Panc1 (cell line): ENCODE measurements around the gene BPIFA3.

Experiments used
- POLR2AphosphoS5 ChIP-seq: IDR thresholded peaks from 2 replicates; pipeline ENCODE4 v1.6.1; 2012; ENCODE audit warnings: mild to moderate bottlenecking, low read depth, low read length, moderate library complexity
- TCF7L2 ChIP-seq: IDR thresholded peaks from 2 replicates; pipeline ENCODE4 v1.6.1; 2011; ENCODE audit warnings: mild to moderate bottlenecking, low read depth, low read length, inconsistent platforms
- TF ChIP-seq, protein P1 (sequence below): fragments of 450-650 bp; IDR thresholded peaks from 2 replicates; pipeline ENCODE4 v1.5.1; 2017; ENCODE audit warnings: mild to moderate bottlenecking
- TF ChIP-seq, protein P2 (sequence below), 2 experiments: IDR thresholded peaks; 2 replicates each; pipeline ENCODE4 v1.6.1; 2011 to 2012; ENCODE audit warnings: low read depth in 2 of 2, control low read depth in 1 of 2, low read length in 1 of 2, mild to moderate bottlenecking in 1 of 2, moderate library complexity in 1 of 2; ENCODE audit not compliant: insufficient read depth in 1 of 2

DNA sequence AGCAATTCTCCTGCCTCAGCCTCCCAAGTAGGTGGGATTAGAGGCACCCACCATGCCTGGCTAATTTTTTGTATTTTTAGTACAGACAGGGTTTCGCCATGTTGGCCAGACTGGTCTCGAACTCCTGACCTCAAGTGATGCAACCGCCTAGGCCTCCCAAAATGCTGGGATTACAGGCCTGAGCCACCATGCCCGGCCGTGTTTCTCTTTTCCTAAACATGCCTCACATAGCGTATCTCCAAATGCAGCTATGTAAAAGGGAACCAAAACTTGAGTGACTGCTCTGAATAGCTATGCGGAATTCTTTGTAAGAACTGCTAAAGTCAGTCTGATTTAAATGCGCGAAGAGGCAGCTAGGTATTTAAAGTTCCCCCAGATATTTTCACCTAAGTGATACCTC, 28.7 kb upstream of the BPIFA3 start:
- TF ChIP-seq, protein P1, sequence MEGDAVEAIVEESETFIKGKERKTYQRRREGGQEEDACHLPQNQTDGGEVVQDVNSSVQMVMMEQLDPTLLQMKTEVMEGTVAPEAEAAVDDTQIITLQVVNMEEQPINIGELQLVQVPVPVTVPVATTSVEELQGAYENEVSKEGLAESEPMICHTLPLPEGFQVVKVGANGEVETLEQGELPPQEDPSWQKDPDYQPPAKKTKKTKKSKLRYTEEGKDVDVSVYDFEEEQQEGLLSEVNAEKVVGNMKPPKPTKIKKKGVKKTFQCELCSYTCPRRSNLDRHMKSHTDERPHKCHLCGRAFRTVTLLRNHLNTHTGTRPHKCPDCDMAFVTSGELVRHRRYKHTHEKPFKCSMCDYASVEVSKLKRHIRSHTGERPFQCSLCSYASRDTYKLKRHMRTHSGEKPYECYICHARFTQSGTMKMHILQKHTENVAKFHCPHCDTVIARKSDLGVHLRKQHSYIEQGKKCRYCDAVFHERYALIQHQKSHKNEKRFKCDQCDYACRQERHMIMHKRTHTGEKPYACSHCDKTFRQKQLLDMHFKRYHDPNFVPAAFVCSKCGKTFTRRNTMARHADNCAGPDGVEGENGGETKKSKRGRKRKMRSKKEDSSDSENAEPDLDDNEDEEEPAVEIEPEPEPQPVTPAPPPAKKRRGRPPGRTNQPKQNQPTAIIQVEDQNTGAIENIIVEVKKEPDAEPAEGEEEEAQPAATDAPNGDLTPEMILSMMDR: no peak
- TF ChIP-seq, protein P2, sequence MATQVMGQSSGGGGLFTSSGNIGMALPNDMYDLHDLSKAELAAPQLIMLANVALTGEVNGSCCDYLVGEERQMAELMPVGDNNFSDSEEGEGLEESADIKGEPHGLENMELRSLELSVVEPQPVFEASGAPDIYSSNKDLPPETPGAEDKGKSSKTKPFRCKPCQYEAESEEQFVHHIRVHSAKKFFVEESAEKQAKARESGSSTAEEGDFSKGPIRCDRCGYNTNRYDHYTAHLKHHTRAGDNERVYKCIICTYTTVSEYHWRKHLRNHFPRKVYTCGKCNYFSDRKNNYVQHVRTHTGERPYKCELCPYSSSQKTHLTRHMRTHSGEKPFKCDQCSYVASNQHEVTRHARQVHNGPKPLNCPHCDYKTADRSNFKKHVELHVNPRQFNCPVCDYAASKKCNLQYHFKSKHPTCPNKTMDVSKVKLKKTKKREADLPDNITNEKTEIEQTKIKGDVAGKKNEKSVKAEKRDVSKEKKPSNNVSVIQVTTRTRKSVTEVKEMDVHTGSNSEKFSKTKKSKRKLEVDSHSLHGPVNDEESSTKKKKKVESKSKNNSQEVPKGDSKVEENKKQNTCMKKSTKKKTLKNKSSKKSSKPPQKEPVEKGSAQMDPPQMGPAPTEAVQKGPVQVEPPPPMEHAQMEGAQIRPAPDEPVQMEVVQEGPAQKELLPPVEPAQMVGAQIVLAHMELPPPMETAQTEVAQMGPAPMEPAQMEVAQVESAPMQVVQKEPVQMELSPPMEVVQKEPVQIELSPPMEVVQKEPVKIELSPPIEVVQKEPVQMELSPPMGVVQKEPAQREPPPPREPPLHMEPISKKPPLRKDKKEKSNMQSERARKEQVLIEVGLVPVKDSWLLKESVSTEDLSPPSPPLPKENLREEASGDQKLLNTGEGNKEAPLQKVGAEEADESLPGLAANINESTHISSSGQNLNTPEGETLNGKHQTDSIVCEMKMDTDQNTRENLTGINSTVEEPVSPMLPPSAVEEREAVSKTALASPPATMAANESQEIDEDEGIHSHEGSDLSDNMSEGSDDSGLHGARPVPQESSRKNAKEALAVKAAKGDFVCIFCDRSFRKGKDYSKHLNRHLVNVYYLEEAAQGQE (IDR thresholded peaks at IDR 0.05; ENCODE audit: insufficient read depth in 1 of 2, low read depth in 2 of 2, low read length in 1 of 2): no peak
- no peak for TF ChIP-seq TCF7L2
- no peak for TF ChIP-seq POLR2AphosphoS5
